SH-SY5Y (cell line): ENCODE data around the gene ENOX1.

Experiments
- GATA2 ChIP-seq: IDR thresholded peaks from 2 replicates; pipeline ENCODE4 v1.6.1; 2011; ENCODE audit warnings: mild to moderate bottlenecking, low read depth, low read length
- GATA3 ChIP-seq: IDR thresholded peaks from 2 replicates; pipeline ENCODE4 v1.6.1; 2011; ENCODE audit warnings: low read depth, mild to moderate bottlenecking, low read length, moderate library complexity

DNA sequence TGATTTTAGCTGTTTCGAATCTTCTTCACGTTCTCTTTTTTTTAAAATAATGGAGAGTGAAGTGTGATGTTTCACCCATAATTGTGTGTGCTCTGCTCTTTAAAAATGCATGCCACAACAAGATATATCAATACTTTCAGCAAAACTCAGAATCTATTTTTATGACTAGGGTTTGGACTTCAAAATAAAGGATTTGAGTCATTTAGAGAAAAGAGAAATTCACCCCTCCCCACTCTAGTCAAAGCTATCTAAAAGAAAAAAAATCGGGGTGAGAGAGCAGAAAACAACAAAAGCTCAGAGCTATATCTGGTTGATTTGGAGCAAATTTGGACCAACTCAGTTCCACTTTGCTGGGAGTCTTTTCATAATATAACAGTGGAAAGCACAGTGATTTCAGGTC lies 518.9 kb downstream of the ENOX1 start:
- TF ChIP-seq GATA3 (no peak), GATA2 (no peak)
